GM21390 (cell line): Measurements from ENCODE around the gene PIP4K2C.
"Not testable (repeated sequence)": the region's sequence is repeated elsewhere in the genome, so short reads cannot be mapped to it uniquely, and the experiment has no call there.

Experiments
- ATAC-seq: cut with Tn5 transposase; IDR thresholded peaks from one replicate; pipeline ENCODE4 v1.9.1; 2021; ENCODE audit not compliant: unreplicated experiment

Gene PIP4K2C

GRCh38 chr12:57632958-57633840 lies 42.2 kb downstream of the PIP4K2C start, which contains the start of gene B4GALNT1:
Gene B4GALNT1 (minus strand): TSS chr12:57633201. CDS start chr12:57632132, 1,069 bp downstream.
- ATAC-seq, result peak; percentile 83

DNA sequence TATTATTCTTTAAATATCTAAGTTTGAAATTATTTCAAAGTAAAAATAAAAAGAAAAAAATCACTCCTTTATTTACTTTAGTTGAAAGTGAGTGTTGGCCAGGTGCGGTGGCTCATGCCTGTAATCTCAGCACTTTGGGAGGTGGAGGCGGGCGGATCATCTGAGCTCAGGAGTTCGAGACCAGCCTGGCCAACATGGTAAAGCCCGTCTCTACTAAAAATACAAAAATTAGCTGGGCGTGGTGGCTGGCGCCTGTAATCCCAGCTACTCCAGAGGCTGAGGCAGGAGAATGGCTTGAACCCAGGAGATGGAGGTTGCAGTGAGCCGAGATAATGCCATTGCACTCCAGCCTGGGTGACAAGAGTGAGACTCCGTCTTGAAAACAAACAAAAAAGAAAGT lies 45.7 kb downstream of the PIP4K2C start:
- ATAC-seq, result not testable (repeated sequence)

GRCh38 chr12:57637364-57637763 lies 46.4 kb downstream of the PIP4K2C start:
- ATAC-seq, result no peak

- no peak for ATAC-seq
These were observed 47.1 kb downstream of the PIP4K2C start for GRCh38 chr12:57638096-57638495.

GRCh38 chr12:57640175-57641042 lies 49.4 kb downstream of the PIP4K2C start:
- no peak for ATAC-seq

DNA sequence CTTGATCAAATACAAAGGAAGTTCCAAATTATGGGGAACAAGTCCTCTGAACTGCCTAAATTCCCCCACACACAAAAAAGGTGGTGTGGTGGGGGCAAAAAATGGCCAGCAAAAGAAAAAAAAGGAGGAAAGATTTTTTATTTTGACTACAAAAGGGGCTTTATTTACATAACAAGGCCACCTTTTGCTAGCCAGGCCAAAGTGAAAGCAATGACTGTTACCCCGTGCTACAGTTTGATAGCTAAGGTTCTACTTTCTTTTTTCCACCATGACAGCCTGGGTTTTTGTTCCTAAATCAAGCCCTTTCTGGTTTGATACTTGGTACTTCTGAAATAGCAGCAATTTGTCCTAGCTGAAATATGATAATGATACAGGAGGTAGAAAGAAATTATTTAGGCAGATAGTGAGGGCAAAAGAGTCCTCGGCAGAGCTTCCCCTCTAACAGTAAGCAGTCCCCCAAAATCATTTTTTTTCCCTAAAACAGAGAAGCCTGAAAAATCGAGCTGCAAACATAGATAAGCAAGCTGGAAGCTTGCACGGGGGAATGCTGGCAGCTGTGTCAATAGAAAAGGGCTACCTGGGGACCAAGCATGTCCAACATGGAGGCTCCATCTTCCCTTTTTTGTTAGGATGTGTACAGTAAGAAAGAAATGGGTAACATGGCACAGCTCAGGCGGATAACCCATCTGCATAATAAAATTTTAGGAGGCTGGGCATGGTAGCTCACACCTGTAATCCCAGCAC lies 50.9 kb downstream of the PIP4K2C start:
- ATAC-seq, result no peak

GRCh38 chr12:57645990-57646658 lies 55.1 kb downstream of the PIP4K2C start:
- not testable (repeated sequence) for ATAC-seq

GRCh38 chr12:57646659-57647049 lies 55.7 kb downstream of the PIP4K2C start:
- ATAC-seq, result not testable (repeated sequence)
